ENCODE data around the gene TMEM212. TPM values are rescaled to one million over a fixed set of nuclear protein-coding genes. Genes with fewer than 3 reads are reported as not detected.
A peak's percentile ranks its signal among the peaks of the same experiment; 100 is the strongest.

TMEM212 gene
- total and polyA plus RNA-seq, 2 of the 13 experiments (the other 11 are each of a cell fraction or from before 2014, with no cell fraction given) = not detected

DNA sequence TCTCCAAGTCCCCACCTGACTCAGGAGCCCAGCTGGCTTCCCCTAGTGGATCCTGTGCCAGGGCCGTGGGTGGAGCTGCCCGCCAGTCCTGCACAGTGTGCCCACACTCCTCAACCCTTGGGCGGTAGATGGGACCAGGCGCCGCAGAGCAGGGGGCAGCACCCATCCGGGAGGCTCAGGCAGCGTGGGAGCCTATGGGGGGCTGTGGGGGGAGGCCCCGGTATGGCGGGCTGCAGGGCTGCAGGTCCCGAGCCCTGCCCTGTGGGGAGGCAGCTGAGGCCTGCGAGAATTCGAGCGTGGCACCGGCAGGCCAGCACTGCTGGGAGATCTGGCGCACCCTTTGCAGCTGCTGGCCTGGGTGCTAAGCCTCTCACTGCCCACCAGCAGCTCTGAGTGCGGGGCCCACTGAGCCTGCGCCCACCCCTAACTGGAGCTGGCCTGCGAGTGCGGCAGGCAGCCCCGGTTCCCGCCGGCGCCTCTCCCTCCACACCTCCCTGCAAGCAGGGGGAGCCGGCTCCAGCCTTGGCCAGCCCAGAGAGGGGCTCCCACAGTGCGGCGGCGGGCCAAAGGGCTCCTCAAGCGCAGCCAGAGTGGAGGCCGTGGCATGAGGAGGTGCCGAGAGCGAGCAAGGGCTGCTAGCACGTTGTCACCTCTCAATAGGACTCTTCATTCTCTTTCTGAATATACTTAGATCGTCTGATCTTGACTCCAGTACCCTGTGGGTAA lies 64.0 kb downstream of the TMEM212 start:
- intact Hi-C loops (cut with micrococcal nuclease; ENCODE audit: unreplicated experiment) = no loop called here
- Histone ChIP-seq H3K79me2 (ENCODE audit: insufficient read depth, low read length) (no peaks in the 10 kb centered on the region), H3K27ac (ENCODE audit: extremely low read length, insufficient read depth, low read length) (peak overlapping the region; percentile 40), H2AFZ (ENCODE audit: low read length) (peak overlapping the region; percentile 1), H3K36me3 (replicated peaks in 1 of 2; ENCODE audit: control insufficient read depth in 1 of 2, insufficient read depth in 2 of 2, low read length in 2 of 2) (no peaks in the 10 kb centered on the region), H3K4me3 (replicated peaks in 1 of 3; ENCODE audit: insufficient read depth in 1 of 3, low read depth in 2 of 3, low read length in 3 of 3) (no peak overlapping the region), H3K9ac (ENCODE audit: insufficient read depth, low read depth, low read length) (no peak overlapping the region), H3K4me2 (ENCODE audit: low read depth, low read length) (0 out of 2 replicates have a peak overlapping the region, but pooled peaks have one; percentile 36), H4K20me1 (ENCODE audit: insufficient read depth, low read length) (no peaks in the 10 kb centered on the region), H3K27me3 (ENCODE audit: control insufficient read depth in 1 of 2, insufficient read depth in 2 of 2, low read length in 2 of 2) (no peaks in the 10 kb centered on the region), H3K4me1 (ENCODE audit: insufficient read depth, low read length) (peaks cover 48% of the 10 kb centered on the region), H3K9me3 (ENCODE audit: low read length) (peaks cover 13% of the 10 kb centered on the region; the same call in 1 of the 2 replicates)
- ATAC-seq (no peak), DNase-seq (ENCODE audit: low spot score) (no peak), FAIRE-seq (no peak)
- no TSS peak for BruUV-seq (replicated peaks)
- CTCF ChIA-PET (ENCODE audit: low intra/inter-chr PET ratio, low total read pairs) = no interaction called here
- WGBS (ENCODE audit: low lambda C conversion rate) = 95% methylated on average over 10 of the region's 33 CpGs
- in situ Hi-C loops (cut with HindIII; ENCODE audit: extremely low pct_ligation_motif_present, low pct_unique_long_range_greater_than_20kb) = no loop called here
- POLR2A ChIA-PET = no interaction called here
- TF ChIP-seq, protein P1, sequence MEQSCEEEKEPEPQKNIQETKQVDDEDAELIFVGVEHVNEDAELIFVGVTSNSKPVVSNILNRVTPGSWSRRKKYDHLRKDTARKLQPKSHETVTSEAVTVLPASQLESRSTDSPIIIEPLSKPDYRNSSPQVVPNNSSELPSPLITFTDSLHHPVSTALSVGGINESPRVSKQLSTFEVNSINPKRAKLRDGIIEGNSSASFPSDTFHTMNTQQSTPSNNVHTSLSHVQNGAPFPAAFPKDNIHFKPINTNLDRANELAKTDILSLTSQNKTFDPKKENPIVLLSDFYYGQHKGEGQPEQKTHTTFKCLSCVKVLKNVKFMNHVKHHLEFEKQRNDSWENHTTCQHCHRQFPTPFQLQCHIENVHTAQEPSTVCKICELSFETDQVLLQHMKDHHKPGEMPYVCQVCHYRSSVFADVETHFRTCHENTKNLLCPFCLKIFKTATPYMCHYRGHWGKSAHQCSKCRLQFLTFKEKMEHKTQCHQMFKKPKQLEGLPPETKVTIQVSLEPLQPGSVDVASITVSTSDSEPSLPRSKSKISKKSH (CRISPR knock-in tag; IDR thresholded peaks at IDR 0.05; ENCODE audit: borderline replicate concordance) = 0 out of 2 replicates have a peak, but pooled peaks have one; percentile 26
- no peak for TF ChIP-seq GFI1 (CRISPR knock-in tag; IDR thresholded peaks at IDR 0.05; ENCODE audit: borderline replicate concordance)
- TF ChIP-seq HMGXB3 (CRISPR knock-in tag; IDR thresholded peaks at IDR 0.05; ENCODE audit: borderline replicate concordance) = no peak
- TF ChIP-seq MEIS1 (CRISPR knock-in tag; IDR thresholded peaks at IDR 0.05; ENCODE audit: borderline replicate concordance) = no peak
- no peak for TF ChIP-seq GABPA (IDR thresholded peaks at IDR 0.05; ENCODE audit: low read depth, low read length)
- TF ChIP-seq GABPA (CRISPR knock-in tag; IDR thresholded peaks at IDR 0.05; ENCODE audit: low read depth) = no peak
- 0 out of 2 replicates have a peak, but pooled peaks have one; percentile 13 for TF ChIP-seq ZBTB33 (CRISPR knock-in tag; IDR thresholded peaks at IDR 0.05)
- no peak for TF ChIP-seq FOSL2 (CRISPR knock-in tag; IDR thresholded peaks at IDR 0.05)
- no peak for TF ChIP-seq ZNF605 (CRISPR knock-in tag; IDR thresholded peaks at IDR 0.05)
- TF ChIP-seq ZSCAN5A (CRISPR knock-in tag; IDR thresholded peaks at IDR 0.05; ENCODE audit: borderline replicate concordance) = no peak
- TF ChIP-seq ZFP91 (CRISPR knock-in tag; IDR thresholded peaks at IDR 0.05; ENCODE audit: borderline replicate concordance) = peak; percentile 32; the same call in 1 of the 2 replicates

Data from HepG2 (cell line).